ENCODE results near the gene VPS16.

DNA sequence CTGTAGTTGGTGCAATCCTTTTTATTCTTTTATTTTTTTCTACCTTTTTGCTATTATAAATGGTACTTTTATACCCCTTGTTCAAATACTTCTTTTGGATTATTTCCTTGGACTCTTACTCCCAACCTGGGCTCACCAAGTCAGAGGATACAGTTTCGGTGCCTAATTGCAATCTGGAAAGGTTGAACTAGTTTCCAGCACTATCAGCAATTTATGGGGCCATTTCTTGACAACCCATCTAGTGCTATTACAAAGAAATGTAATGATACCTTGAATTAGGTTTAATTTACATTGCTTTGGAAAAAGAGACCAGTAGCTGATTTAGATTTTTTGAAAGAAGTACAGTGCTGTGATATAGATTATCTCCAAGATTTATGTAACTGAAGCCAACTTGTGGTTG lies 38.0 kb downstream of the VPS16 start:
- TF ChIP-seq POLR2A (IDR thresholded peaks at IDR 0.05; ENCODE audit: low read length) (no peak), GATA1 (IDR thresholded peaks at IDR 0.05; ENCODE audit: low read depth, low read length) (no peak)
